H1 (cell line): ENCODE measurements around the gene KIF26A. TPM values are rescaled to one million over a fixed set of nuclear protein-coding genes. Genes with fewer than 3 reads are reported as not detected.

Source experiments
- CTCF ChIA-PET: fragments of 300-600 bp; sonication (Branson Sonifier 250); formaldehyde crosslinking; loops from one replicate; lab custom pipeline; 2021; ENCODE audit not compliant: partially characterized antibody; lab: Charles Lee
- POLR2A ChIA-PET: fragments of 300-600 bp; sonication (Branson Sonifier 250); formaldehyde crosslinking; loops from one replicate; lab custom pipeline; 2021; ENCODE audit warnings: inconsistent platforms; ENCODE audit not compliant: partially characterized antibody; lab: Charles Lee
- DNase-seq, 2 experiments: peaks; one replicate each; pipeline versions ENCODE4 v3.0.0 to v3.0.0-alpha.2; 2010 to 2022; ENCODE audit warnings: low spot score in 2 of 2, low read depth in 1 of 2, mixed read lengths in 1 of 2
- FAIRE-seq: peaks from 2 replicates; lab custom pipeline; 2011; peaks lifted over from hg19 to GRCh38; lab: Jason Lieb, UNC
- H2AFZ ChIP-seq: 2 replicates; pipeline ENCODE4 v1.8.1; 2012; ENCODE audit warnings: low read length, inconsistent platforms
- H2AK5ac ChIP-seq: 2 replicates; pipeline ENCODE4 v1.6.1; 2013; ENCODE audit warnings: low read depth, low read length
- H2BK120ac ChIP-seq: replicated peaks from 2 replicates; pipeline ENCODE3; 2013; ENCODE audit warnings: low read depth, low read length, inconsistent platforms
- H2BK12ac ChIP-seq: 2 replicates; pipeline ENCODE4 v1.6.1; 2013; ENCODE audit warnings: low read depth, low read length
- H2BK15ac ChIP-seq: 2 replicates; pipeline ENCODE4 v1.6.1; 2013; ENCODE audit warnings: low read length
- H2BK20ac ChIP-seq: 2 replicates; pipeline ENCODE4 v1.6.1; 2013; ENCODE audit warnings: low read length
- H2BK5ac ChIP-seq: 2 replicates; pipeline ENCODE4 v1.6.1; 2013; ENCODE audit warnings: low read depth, low read length
- H3K14ac ChIP-seq: 2 replicates; pipeline ENCODE4 v1.6.1; 2013; ENCODE audit warnings: inconsistent platforms; ENCODE audit not compliant: insufficient read length
- H3K18ac ChIP-seq: 2 replicates; pipeline ENCODE4 v1.6.1; 2013; ENCODE audit warnings: low read length; ENCODE audit errors: extremely low read depth
- H3K23ac ChIP-seq: 2 replicates; pipeline ENCODE4 v1.6.1; 2013; ENCODE audit warnings: inconsistent platforms; ENCODE audit not compliant: insufficient read length
- H3K23me2 ChIP-seq: 2 replicates; pipeline ENCODE4 v1.6.1; 2013; ENCODE audit warnings: low read depth, low read length
- H3K27ac ChIP-seq: 2 replicates; pipeline ENCODE4 v1.6.1; 2011; ENCODE audit warnings: low read depth, low read length, inconsistent platforms
- H3K27me3 ChIP-seq, 4 experiments: replicated peaks in 1 of 4; 1 replicate in 1 of 4; 2 replicates in 3 of 4; pipeline versions ENCODE4 v1.6.1 to v1.8.1; 2011 to 2013; ENCODE audit warnings: low read length in 3 of 4, mild to moderate bottlenecking in 3 of 4, inconsistent platforms in 2 of 4, mixed read lengths in 2 of 4, moderate library complexity in 1 of 4; ENCODE audit not compliant: control insufficient read depth in 3 of 4, insufficient read depth in 3 of 4; ENCODE audit errors: extremely low read depth in 1 of 4
- H3K36me3 ChIP-seq, 4 experiments: 2 replicates each; pipeline versions ENCODE4 v1.6.1 to v1.8.1; 2011 to 2013; ENCODE audit warnings: mild to moderate bottlenecking in 4 of 4, low read length in 3 of 4, moderate library complexity in 2 of 4, control low read depth in 1 of 4, inconsistent platforms in 1 of 4; ENCODE audit not compliant: insufficient read depth in 4 of 4, control insufficient read depth in 2 of 4
- H3K4ac ChIP-seq: replicated peaks from 2 replicates; pipeline ENCODE3; 2013; ENCODE audit warnings: low read length, low read depth, mixed read lengths, inconsistent platforms; ENCODE audit not compliant: insufficient read length
- H3K4me1 ChIP-seq, 4 experiments: replicated peaks in 1 of 4; 1 replicate in 1 of 4; 2 replicates in 3 of 4; pipeline versions ENCODE4 v1.6.1 to v1.8.1; 2011 to 2013; ENCODE audit warnings: low read length in 3 of 4, inconsistent platforms in 2 of 4, mixed read lengths in 1 of 4; ENCODE audit not compliant: insufficient read depth in 4 of 4, control insufficient read depth in 3 of 4
- H3K4me2 ChIP-seq, 2 experiments: 2 replicates each; pipeline versions ENCODE4 v1.6.1 to v1.8.1; 2011 to 2013; ENCODE audit warnings: low read depth in 2 of 2, low read length in 2 of 2, control low read depth in 1 of 2, inconsistent platforms in 1 of 2, mild to moderate bottlenecking in 1 of 2; ENCODE audit not compliant: insufficient read depth in 1 of 2
- H3K4me3 ChIP-seq, 4 experiments: fragments of 200-600, 300-600 bp in 1 of 4; sonication (generic), shearing (Covaris generic), sonication (Bioruptor Twin) in 1 of 4; 2 replicates each; pipeline versions ENCODE4 v1.5.1 to v1.8.1; 2011 to 2016; ENCODE audit warnings: low read length in 4 of 4, low read depth in 3 of 4, control low read depth in 2 of 4, inconsistent platforms in 2 of 4, mild to moderate bottlenecking in 2 of 4, mixed read lengths in 1 of 4, moderate library complexity in 1 of 4; ENCODE audit not compliant: insufficient read depth in 2 of 4; ENCODE audit errors: extremely low read depth in 1 of 4
- H3K56ac ChIP-seq: replicated peaks from 2 replicates; pipeline ENCODE3; 2013; ENCODE audit warnings: low read depth, mild to moderate bottlenecking, mixed read lengths, low read length, inconsistent platforms; ENCODE audit not compliant: insufficient read length
- H3K79me1 ChIP-seq: 2 replicates; pipeline ENCODE4 v1.6.1; 2013; ENCODE audit warnings: low read depth, low read length, control low read depth
- H3K79me2 ChIP-seq, 2 experiments: 2 replicates each; pipeline versions ENCODE4 v1.6.1 to v1.8.1; 2012 to 2013; ENCODE audit warnings: low read length in 2 of 2, mild to moderate bottlenecking in 2 of 2, inconsistent platforms in 1 of 2; ENCODE audit not compliant: insufficient read depth in 2 of 2, control insufficient read depth in 1 of 2
- H3K9ac ChIP-seq, 4 experiments: replicated peaks in 1 of 4; 1 replicate in 1 of 4; 2 replicates in 3 of 4; pipeline versions ENCODE4 v1.6.1 to v1.8.1; 2011 to 2013; ENCODE audit warnings: low read depth in 3 of 4, low read length in 3 of 4, control low read depth in 2 of 4, mild to moderate bottlenecking in 2 of 4, moderate library complexity in 2 of 4, inconsistent platforms in 1 of 4; ENCODE audit errors: extremely low read depth in 1 of 4
- H3K9me3 ChIP-seq, 2 experiments: 2 replicates each; pipeline versions ENCODE4 v1.6.1 to v1.8.1; 2012 to 2013; ENCODE audit warnings: mild to moderate bottlenecking in 2 of 2, moderate library complexity in 2 of 2, control low read depth in 1 of 2, inconsistent platforms in 1 of 2, low read depth in 1 of 2, low read length in 1 of 2, mixed read lengths in 1 of 2; ENCODE audit not compliant: insufficient read depth in 2 of 2
- H4K20me1 ChIP-seq, 2 experiments: replicated peaks in 1 of 2; 2 replicates each; pipeline versions ENCODE3 to v1.8.1; 2011 to 2013; ENCODE audit warnings: inconsistent platforms in 2 of 2, low read length in 2 of 2, mild to moderate bottlenecking in 1 of 2; ENCODE audit not compliant: insufficient read depth in 2 of 2, control insufficient read depth in 1 of 2
- H4K5ac ChIP-seq: 2 replicates; pipeline ENCODE4 v1.6.1; 2013; ENCODE audit warnings: low read length, low read depth, mixed read lengths, inconsistent platforms; ENCODE audit not compliant: insufficient read length
- H4K8ac ChIP-seq: 2 replicates; pipeline ENCODE4 v1.8.0; 2013; ENCODE audit warnings: mild to moderate bottlenecking, moderate library complexity, low read length, inconsistent platforms; ENCODE audit not compliant: insufficient read depth; ENCODE audit errors: extremely low read depth
- H4K91ac ChIP-seq: replicated peaks from 2 replicates; pipeline ENCODE3; 2013; ENCODE audit warnings: low read length, mixed read lengths, inconsistent platforms; ENCODE audit not compliant: insufficient read length
- BACH1 ChIP-seq: IDR thresholded peaks from 2 replicates; pipeline ENCODE4 v1.6.1; 2012; ENCODE audit warnings: low read length, improper control_type of control experiment
- CBX8 ChIP-seq: fragments of 300-800, 300-1000 bp; sonication (generic); IDR thresholded peaks from 2 replicates; pipeline ENCODE4 v1.7.1; 2016; ENCODE audit warnings: low read depth, low read length, borderline replicate concordance
- JUN ChIP-seq: IDR thresholded peaks from 2 replicates; pipeline ENCODE4 v1.6.1; 2011; ENCODE audit warnings: low read depth, mild to moderate bottlenecking, improper control_type of control experiment, low read length
- TEAD4 ChIP-seq: IDR thresholded peaks from 2 replicates; pipeline ENCODE4 v1.6.1; 2012; ENCODE audit warnings: low read depth, low read length, inconsistent platforms, mixed read lengths
- YY1 ChIP-seq: IDR thresholded peaks from 2 replicates; pipeline ENCODE4 v1.6.1; 2011; ENCODE audit warnings: low read depth, mild to moderate bottlenecking, low read length
- WGBS, 2 experiments: shearing (Covaris generic) in 1 of 2; methylation state at CpG; one replicate each; pipeline versions ENCODE4 v1.1.6 to v1.1.7; 2013 to 2015; ENCODE audit warnings: low lambda C conversion rate in 2 of 2, mixed read lengths in 2 of 2, inconsistent platforms in 1 of 2, low coverage in 1 of 2, missing lambda C conversion rate in 1 of 2; ENCODE audit not compliant: insufficient replicate concordance in 2 of 2, insufficient coverage in 1 of 2, insufficient read length in 1 of 2; ENCODE audit errors: extremely low coverage in 1 of 2, missing lambda C conversion rate in 1 of 2; 5-methylcytosine and 5-hydroxymethylcytosine counted together
- polyA plus RNA-seq, 7 experiments: library from polyadenylated mRNA; depleted of rRNA in 3 of 7; stranded (reverse) in 5 of 7; unstranded in 2 of 7; fragments of >200 nt in 5 of 7; fragments of 200-250 nt in 2 of 7; gene quantifications; 1 replicate in 5 of 7; 2 replicates in 1 of 7; 4 replicates in 1 of 7; pipeline versions ENCODE4 v1.2.1 to v1.2.3, GENCODE V29; 2011 to 2013; ENCODE audit warnings: missing spikeins in 2 of 7, mixed read lengths in 2 of 7
- total RNA-seq: library from RNA; stranded (reverse); fragmentation: NEBNext Ultra II Directional; extraction: Animal tissue kit (Norgen Biotek cat#: 25700); gene quantifications from 2 replicates; pipeline ENCODE4 v1.2.1, GENCODE V29; 2021

The KIF26A gene
- total and polyA plus RNA-seq, 2 of the 8 experiments (the other 6 are each of a cell fraction or from before 2014, with no cell fraction given) = 11.5 to 41.6 TPM

DNA sequence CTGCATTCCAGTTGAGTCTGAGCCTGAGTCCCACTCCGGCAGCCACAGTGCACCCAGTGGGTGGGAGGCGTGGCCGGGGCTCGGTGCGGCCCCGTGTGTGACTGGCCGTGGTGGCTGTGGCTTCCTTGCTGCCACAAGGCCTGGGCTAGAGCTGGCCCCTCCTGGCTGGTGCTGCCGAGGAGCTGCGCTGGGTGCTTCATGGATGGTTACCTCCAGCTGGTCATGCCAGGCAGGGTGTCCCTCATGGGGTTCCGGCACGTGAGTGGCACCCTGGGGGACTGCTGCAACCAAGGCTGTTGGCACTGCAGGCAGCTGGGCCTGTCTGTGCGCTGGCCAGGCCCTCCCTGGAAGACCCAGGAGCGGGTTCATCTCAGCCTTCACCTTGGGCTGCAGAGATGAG lies 62.7 kb downstream of the KIF26A start:
- H2BK20ac ChIP-seq = no peak overlapping the region
- H3K79me1 ChIP-seq = no peaks in the 10 kb centered on the region
- CTCF ChIA-PET = interaction anchor here (0.6 to 1.2 kb wide), 3 partner anchors 92 to 542 kb away, joined by 3 read pairs; no protein-coding TSS in a partner anchor

More for the DNA sequence above, 62.7 kb downstream of the KIF26A start:
- peaks cover 0 to 2% of the 10 kb centered on the region in 2 experiments for H4K20me1 ChIP-seq
- H3K56ac ChIP-seq = no peak overlapping the region
- 88% methylated on average over 12 of the region's 13 CpGs; no CpG with 5 or more reads in 1 of the 2 experiments for WGBS, 2 experiments
- no peaks in the 10 kb centered on the region for H3K79me2 ChIP-seq
- no peaks in the 10 kb centered on the region for H3K27me3 ChIP-seq
- H2BK12ac ChIP-seq = no peak overlapping the region
- H2BK15ac ChIP-seq = no peak overlapping the region
- TF ChIP-seq TEAD4 (no peak), BACH1 (no peak), JUN (no peak), CBX8 (no peak), YY1 (no peak)
- TF ChIP-seq, all 59 proteins: peak for 0
- Histone ChIP-seq H3K4me3 (no peak overlapping the region), H3K23ac (no peak overlapping the region), H2AFZ (no peak overlapping the region), H3K36me3 (no peaks in the 10 kb centered on the region), H2AK5ac (no peak overlapping the region), H4K91ac (no peak overlapping the region), H3K4ac (no peak overlapping the region), H3K4me2 (no peak overlapping the region), H3K23me2 (peaks cover 22% of the 10 kb centered on the region; the same call in 1 of the 2 replicates), H4K5ac (no peak overlapping the region), H3K18ac (no peak overlapping the region), H2BK5ac (no peak overlapping the region), H2BK120ac (no peak overlapping the region), H3K14ac (no peak overlapping the region), H4K8ac (peak overlapping the region; percentile 21; the same call in 1 of the 2 replicates), H3K27ac (no peak overlapping the region), H3K9ac (no peak overlapping the region), H3K9me3 (no peaks in the 10 kb centered on the region), H3K4me1 (peaks cover 0 to 5% (median 0%) of the 10 kb centered on the region in 4 experiments; a peak in 2 of 7 replicates)
- no peak for DNase-seq
- FAIRE-seq = no peak
- POLR2A ChIA-PET = no interaction called here
